ENCODE data around the gene SUCNR1.
"Not testable (repeated sequence)": the region's sequence is repeated elsewhere in the genome, so short reads cannot be mapped to it uniquely, and the experiment has no call there.

DNA sequence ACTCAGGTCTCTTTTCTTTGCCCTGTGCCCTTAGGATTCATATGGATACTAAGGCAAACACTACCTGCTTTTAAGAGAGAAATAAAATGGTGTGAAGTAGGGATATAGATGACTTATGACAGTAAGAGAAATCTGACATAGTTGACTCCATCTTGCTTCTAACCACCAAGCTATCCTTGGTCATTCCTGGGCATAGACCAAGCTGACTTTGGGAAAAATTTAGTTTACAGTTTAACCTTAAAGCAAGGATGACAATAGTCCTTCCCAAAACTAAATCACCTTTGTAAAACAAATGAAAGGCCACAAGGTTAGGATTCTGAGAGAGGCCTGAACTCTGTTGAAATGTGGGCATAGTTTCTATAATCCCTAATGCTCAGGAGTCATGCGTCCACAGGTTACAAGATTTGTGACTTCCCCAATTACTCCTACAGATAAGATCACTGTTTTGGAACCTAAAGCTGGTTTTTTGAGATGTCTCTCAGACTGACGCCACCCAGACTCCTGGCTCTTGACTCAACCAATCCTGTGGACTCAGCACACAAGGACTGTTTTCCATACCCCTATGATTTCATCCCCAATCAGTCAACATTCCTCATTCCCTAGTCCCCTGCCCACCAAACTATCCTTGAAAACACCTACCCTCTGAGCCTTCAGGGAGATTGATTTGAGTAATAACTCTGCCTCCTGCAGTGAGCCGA is 25.3 kb downstream of the SUCNR1 start:
- TF ChIP-seq POLR2AphosphoS5, POLR2A, EP300 (IDR thresholded peaks at IDR 0.05): not testable (repeated sequence)
- TF ChIP-seq, protein P1, sequence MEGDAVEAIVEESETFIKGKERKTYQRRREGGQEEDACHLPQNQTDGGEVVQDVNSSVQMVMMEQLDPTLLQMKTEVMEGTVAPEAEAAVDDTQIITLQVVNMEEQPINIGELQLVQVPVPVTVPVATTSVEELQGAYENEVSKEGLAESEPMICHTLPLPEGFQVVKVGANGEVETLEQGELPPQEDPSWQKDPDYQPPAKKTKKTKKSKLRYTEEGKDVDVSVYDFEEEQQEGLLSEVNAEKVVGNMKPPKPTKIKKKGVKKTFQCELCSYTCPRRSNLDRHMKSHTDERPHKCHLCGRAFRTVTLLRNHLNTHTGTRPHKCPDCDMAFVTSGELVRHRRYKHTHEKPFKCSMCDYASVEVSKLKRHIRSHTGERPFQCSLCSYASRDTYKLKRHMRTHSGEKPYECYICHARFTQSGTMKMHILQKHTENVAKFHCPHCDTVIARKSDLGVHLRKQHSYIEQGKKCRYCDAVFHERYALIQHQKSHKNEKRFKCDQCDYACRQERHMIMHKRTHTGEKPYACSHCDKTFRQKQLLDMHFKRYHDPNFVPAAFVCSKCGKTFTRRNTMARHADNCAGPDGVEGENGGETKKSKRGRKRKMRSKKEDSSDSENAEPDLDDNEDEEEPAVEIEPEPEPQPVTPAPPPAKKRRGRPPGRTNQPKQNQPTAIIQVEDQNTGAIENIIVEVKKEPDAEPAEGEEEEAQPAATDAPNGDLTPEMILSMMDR (IDR thresholded peaks at IDR 0.05) = not testable (repeated sequence)
